ENCODE results near the gene HRH1.

GRCh38 chr3:11212299-11212608 lies 58.0 kb downstream of the HRH1 start:
- TF ChIP-seq CTCF (IDR thresholded peaks at IDR 0.05) (no peak), POLR2AphosphoS5 (IDR thresholded peaks at IDR 0.05; ENCODE audit: low read depth, low read length) (no peak), REST (IDR thresholded peaks at IDR 0.05; ENCODE audit: insufficient read depth in 1 of 2, low read depth in 2 of 2, low read length in 1 of 2) (no peak), SIN3A (IDR thresholded peaks at IDR 0.05; ENCODE audit: borderline replicate concordance, insufficient read depth, low read depth, low read length) (no peak)

Data from Panc1 (cell line).